HCT116 (cell line): ENCODE data around the gene TNFRSF1A. TPM values are rescaled to one million over a fixed set of nuclear protein-coding genes. Genes with fewer than 3 reads are reported as not detected.

Experiments
- ATAC-seq: fragments of 200-7000 bp; cut with Tn5 transposase; 2 replicates; pipeline ENCODE4 v1.9.1; 2020; ENCODE audit warnings: mild to moderate bottlenecking, moderate library complexity
- BruUV-seq: library from RNA; stranded (reverse); fragments of 400-500 nt; replicated peaks from 2 replicates; lab custom pipeline; 2021; lab: Mats Ljungman, UMichigan
- CTCF ChIA-PET: fragments of 300-600 bp; sonication (Branson Sonifier 250); formaldehyde crosslinking; loops from one replicate; lab custom pipeline; 2021; ENCODE audit warnings: antibody characterized with exemption; lab: Charles Lee
- POLR2A ChIA-PET: fragments of 300-600, 350-600 bp; sonication (Branson Sonifier 250); formaldehyde crosslinking; loops from one replicate; lab custom pipeline; 2021; ENCODE audit warnings: antibody characterized with exemption; lab: Charles Lee
- RAD21 ChIA-PET, 2 experiments: fragments of 300-600 bp; sonication (Branson Sonifier 250); formaldehyde crosslinking; loops; one replicate each; lab custom pipeline; 2023; ENCODE audit warnings: low total read pairs in 2 of 2; ENCODE audit not compliant: uncharacterized antibody in 2 of 2, unreplicated experiment in 2 of 2, low non-redundant PET in 1 of 2; lab: Charles Lee
- DNase-seq: peaks from one replicate; pipeline ENCODE4 v3.0.0-alpha.2; 2010; ENCODE audit warnings: low read depth, low spot score
- H2AFZ ChIP-seq: fragments of 200-600 bp; shearing (Covaris generic), sonication (generic); 2 replicates; pipeline ENCODE4 v1.6.1; 2017; ENCODE audit warnings: low read depth, mixed run types, mixed read lengths, antibody characterized with exemption, low read length; ENCODE audit not compliant: poor library complexity, severe bottlenecking
- H3K27ac ChIP-seq: 2 replicates; pipeline ENCODE4 v1.5.1; 2012; ENCODE audit warnings: low read depth, low read length
- H3K27me3 ChIP-seq: fragments of 200-600 bp; sonication (generic); 2 replicates; pipeline ENCODE4 v1.6.1; 2016; ENCODE audit warnings: mixed run types, low read length, mixed read lengths; ENCODE audit not compliant: insufficient read depth
- H3K36me3 ChIP-seq, 2 experiments: fragments of 200-500 bp in 1 of 2; fragments of 200-600 bp in 1 of 2; sonication (Bioruptor generic) in 1 of 2; sonication (generic) in 1 of 2; 2 replicates each; pipeline versions ENCODE4 v1.5.1 to v1.6.1; 2014 to 2016; ENCODE audit warnings: low read length in 2 of 2, inconsistent platforms in 1 of 2, mixed read lengths in 1 of 2, mixed run types in 1 of 2; ENCODE audit not compliant: insufficient read depth in 2 of 2, control insufficient read depth in 1 of 2
- H3K4me1 ChIP-seq, 2 experiments: fragments of 200-600 bp in 1 of 2; sonication (generic) in 1 of 2; 2 replicates each; pipeline versions ENCODE4 v1.5.1 to v1.6.1; 2012 to 2017; ENCODE audit warnings: low read length in 2 of 2, inconsistent platforms in 1 of 2, mild to moderate bottlenecking in 1 of 2, mixed read lengths in 1 of 2, mixed run types in 1 of 2, moderate library complexity in 1 of 2; ENCODE audit not compliant: insufficient read depth in 2 of 2, control insufficient read depth in 1 of 2
- H3K4me2 ChIP-seq: fragments of 200-600 bp; sonication (generic); 2 replicates; pipeline ENCODE4 v1.6.1; 2017; ENCODE audit warnings: mixed run types, low read length, mixed read lengths
- H3K4me3 ChIP-seq, 2 experiments: fragments of 200-600 bp in 1 of 2; sonication (generic) in 1 of 2; replicated peaks in 1 of 2; 2 replicates each; pipeline ENCODE4 v1.5.1; 2011 to 2016; ENCODE audit warnings: low read length in 2 of 2, control low read depth in 1 of 2, low read depth in 1 of 2, mild to moderate bottlenecking in 1 of 2, mixed read lengths in 1 of 2, mixed run types in 1 of 2
- H3K79me2 ChIP-seq: fragments of 200-600 bp; sonication (generic); 2 replicates; pipeline ENCODE4 v1.6.1; 2017; ENCODE audit warnings: mild to moderate bottlenecking, mixed run types, low read length, moderate library complexity, mixed read lengths; ENCODE audit not compliant: insufficient read depth
- H3K9ac ChIP-seq: fragments of 200-600 bp; sonication (generic); 2 replicates; pipeline ENCODE4 v1.6.1; 2016; ENCODE audit warnings: low read length, mixed read lengths
- H3K9me2 ChIP-seq: fragments of 200-600 bp; sonication (generic), shearing (Covaris generic); 2 replicates; pipeline ENCODE4 v1.6.1; 2017; ENCODE audit warnings: mixed run types, mild to moderate bottlenecking, moderate library complexity; ENCODE audit not compliant: insufficient read depth
- H3K9me3 ChIP-seq, 2 experiments: fragments of 200-500 bp in 1 of 2; fragments of 200-600 bp in 1 of 2; sonication (Bioruptor generic) in 1 of 2; sonication (generic) in 1 of 2; 2 replicates each; pipeline ENCODE4 v1.6.1; 2014 to 2017; ENCODE audit warnings: low read length in 2 of 2, mixed read lengths in 2 of 2, inconsistent platforms in 1 of 2, low read depth in 1 of 2, mild to moderate bottlenecking in 1 of 2, mixed run types in 1 of 2, moderate library complexity in 1 of 2; ENCODE audit not compliant: control insufficient read depth in 1 of 2, insufficient read depth in 1 of 2
- H4K20me1 ChIP-seq: fragments of 200-600 bp; sonication (generic), shearing (Covaris generic); 2 replicates; pipeline ENCODE4 v1.6.1; 2017; ENCODE audit warnings: mixed run types, mild to moderate bottlenecking, moderate library complexity; ENCODE audit not compliant: insufficient read depth
- CBX3 ChIP-seq: IDR thresholded peaks from 2 replicates; pipeline ENCODE4 v1.6.1; 2012; ENCODE audit warnings: low read depth
- CEBPB ChIP-seq: IDR thresholded peaks from 2 replicates; pipeline ENCODE4 v1.6.1; 2012; ENCODE audit warnings: low read depth
- EGR1 ChIP-seq: IDR thresholded peaks from 2 replicates; pipeline ENCODE4 v1.6.1; 2012; ENCODE audit warnings: low read depth
- ELF1 ChIP-seq: IDR thresholded peaks from 2 replicates; pipeline ENCODE4 v1.6.1; 2012; ENCODE audit warnings: low read depth, borderline replicate concordance
- EZH2 ChIP-seq: fragments of 200-600 bp; sonication (generic); IDR thresholded peaks from 2 replicates; pipeline ENCODE4 v1.6.1; 2017; ENCODE audit warnings: antibody characterized with exemption, mixed run types
- EZH2phosphoT487 ChIP-seq: fragments of 200-600 bp; IDR thresholded peaks from 2 replicates; pipeline ENCODE4 v1.6.1; 2018; ENCODE audit warnings: antibody characterized with exemption, borderline replicate concordance
- FOSL1 ChIP-seq: IDR thresholded peaks from 2 replicates; pipeline ENCODE4 v1.6.1; 2012; ENCODE audit warnings: low read depth
- JUND ChIP-seq: IDR thresholded peaks from 2 replicates; pipeline ENCODE4 v1.6.1; 2012
- POLR2A ChIP-seq: IDR thresholded peaks from 2 replicates; pipeline ENCODE4 v1.7.0; 2011; ENCODE audit warnings: borderline replicate concordance; ENCODE audit not compliant: insufficient read depth, insufficient read length; ENCODE audit errors: extremely low read depth
- POLR2AphosphoS5 ChIP-seq: IDR thresholded peaks from 2 replicates; pipeline ENCODE4 v1.6.1; 2011; ENCODE audit warnings: mild to moderate bottlenecking, low read depth, low read length, moderate library complexity
- RAD21 ChIP-seq: IDR thresholded peaks from 2 replicates; pipeline ENCODE4 v1.6.1; 2012; ENCODE audit warnings: low read depth, mild to moderate bottlenecking
- SIN3A ChIP-seq: IDR thresholded peaks from 2 replicates; pipeline ENCODE4 v1.6.1; 2012; ENCODE audit warnings: low read depth
- SP1 ChIP-seq: IDR thresholded peaks from 2 replicates; pipeline ENCODE4 v1.6.1; 2012; ENCODE audit warnings: low read depth
- SRF ChIP-seq: IDR thresholded peaks from 2 replicates; pipeline ENCODE4 v1.6.1; 2012; ENCODE audit warnings: low read depth
- TCF7L2 ChIP-seq: IDR thresholded peaks from 2 replicates; pipeline ENCODE4 v1.7.0; 2011; ENCODE audit warnings: borderline replicate concordance, inconsistent platforms; ENCODE audit not compliant: insufficient read depth, insufficient read length; ENCODE audit errors: extremely low read depth
- YY1 ChIP-seq: IDR thresholded peaks from 2 replicates; pipeline ENCODE4 v1.6.1; 2011; ENCODE audit warnings: low read length, low read depth, moderate library complexity, mild to moderate bottlenecking; ENCODE audit not compliant: insufficient replicate concordance; ENCODE audit errors: extremely low read depth
- ZFX ChIP-seq: fragments of 450-650 bp; IDR thresholded peaks from 2 replicates; pipeline ENCODE4 v1.6.1; 2017
- ZNF274 ChIP-seq: fragments of 200-500 bp; sonication (Bioruptor generic); IDR thresholded peaks from 2 replicates; pipeline ENCODE4 v1.6.1; 2014; ENCODE audit warnings: mild to moderate bottlenecking, low read depth, low read length, inconsistent platforms
- intact Hi-C: fragments of 100-400 bp; cut with micrococcal nuclease; formaldehyde crosslinking; loops from 2 replicates; pipeline ENCODE4 v1.10.0; 2022
- total RNA-seq: library from RNA; stranded (reverse); gene quantifications from one replicate; pipeline ENCODE4 v1.2.1, GENCODE V29; 2021; ENCODE audit not compliant: unreplicated experiment
- TF ChIP-seq, protein P1 (sequence below), 3 experiments: fragments of 200-600 bp in 1 of 3; sonication (generic) in 1 of 3; IDR thresholded peaks in 2 of 3; conservative IDR thresholded peaks in 1 of 3; 2 replicates each; pipeline ENCODE4 v1.5.1; 2012 to 2017; ENCODE audit warnings: low read depth in 2 of 3, low read length in 2 of 3, antibody characterized with exemption in 1 of 3, borderline replicate concordance in 1 of 3, control low read depth in 1 of 3, mild to moderate bottlenecking in 1 of 3, mixed read lengths in 1 of 3, mixed run types in 1 of 3, moderate library complexity in 1 of 3; ENCODE audit not compliant: insufficient read depth in 1 of 3
- TF ChIP-seq, protein P2 (sequence below): IDR thresholded peaks from 2 replicates; pipeline ENCODE4 v1.6.1; 2012
- TF ChIP-seq, protein P3 (sequence below): IDR thresholded peaks from 2 replicates; pipeline ENCODE4 v1.6.1; 2012; ENCODE audit warnings: low read depth
- TF ChIP-seq, protein P4 (sequence below): IDR thresholded peaks from 2 replicates; pipeline ENCODE4 v1.6.1; 2012

The TNFRSF1A gene
- total RNA-seq, 1 experiment from 2014 or later: 129 TPM

DNA sequence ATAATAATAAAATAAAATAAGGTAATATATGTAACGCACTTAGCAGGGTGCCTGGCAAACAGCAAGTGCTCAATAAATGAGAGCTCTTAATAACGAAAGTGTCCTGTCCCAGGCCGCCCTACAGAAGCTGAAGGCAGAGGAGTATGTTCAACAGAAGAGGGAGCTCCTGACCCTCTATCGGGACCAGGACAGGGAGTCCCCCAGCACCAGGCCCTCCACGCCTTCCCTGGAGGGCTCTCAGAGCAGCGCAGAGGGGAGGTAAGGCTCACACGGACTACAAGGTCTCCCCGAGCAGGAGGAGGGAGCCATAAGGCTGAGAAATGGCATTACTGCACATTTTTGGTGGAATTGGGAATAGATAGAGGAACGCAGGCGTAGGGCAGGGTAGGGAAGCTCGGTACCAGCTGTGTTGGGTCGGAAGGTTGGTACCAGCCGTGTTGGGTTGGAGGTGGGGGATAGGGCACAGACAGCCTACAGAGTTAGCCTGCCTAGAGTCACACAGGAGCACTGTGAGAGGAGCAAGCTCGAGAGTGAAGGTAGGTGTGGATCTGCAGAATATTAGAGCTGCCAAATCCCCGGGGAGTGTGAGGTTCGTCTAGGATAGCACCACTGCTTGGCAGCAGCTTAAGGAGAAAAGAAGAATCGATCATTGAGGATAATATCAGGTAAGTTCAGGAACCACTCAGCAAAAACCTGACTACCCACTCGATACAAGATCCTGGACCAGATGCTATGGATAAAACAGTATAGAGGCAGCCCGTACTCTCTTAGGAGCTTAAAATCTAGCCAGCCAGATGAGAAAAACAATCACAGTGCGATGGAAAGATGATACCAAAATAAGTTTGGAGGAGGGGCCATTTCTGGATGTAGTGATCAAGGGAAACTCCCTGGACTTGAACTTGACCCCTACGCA is 15.3 kb downstream of the TNFRSF1A start:
- ChIA-PET CTCF (interaction anchor here (0.7 to 2.0 kb wide), 14 partner anchors 9 to 259 kb away, joined by 3 to 28 read pairs (median 4); partner anchors contain the start of genes SCNN1A and VAMP1), RAD21 (interaction anchor here (0.9 to 1.2 kb wide), 3 partner anchors 29 to 139 kb away, joined by 3 to 4 read pairs (median 3); partner anchors contain the start of gene SCNN1A (in 1 of the 2)), POLR2A (interaction anchor here (0.6 to 2.4 kb wide), 9 partner anchors 10 to 208 kb away, joined by 3 to 24 read pairs (median 4); partner anchors contain the start of genes GAPDH and VAMP1)
- Histone ChIP-seq H2AFZ (no peak overlapping the region), H3K9me3 (no peaks in the 10 kb centered on the region), H3K9ac (no peak overlapping the region), H3K79me2 (0 out of 2 replicates have a peak, but pooled peaks cover 6% of the 10 kb centered on the region), H3K9me2 (no peaks in the 10 kb centered on the region), H3K36me3 (peaks cover 23 to 30% of the 10 kb centered on the region in 2 experiments), H3K27me3 (no peaks in the 10 kb centered on the region), H3K4me1 (peaks cover 12 to 37% of the 10 kb centered on the region in 2 experiments), H3K27ac (no peak overlapping the region), H4K20me1 (no peaks in the 10 kb centered on the region), H3K4me2 (no peak overlapping the region), H3K4me3 (no peak overlapping the region)
- BruUV-seq: no TSS peak
- intact Hi-C loops: no loop called here
- ATAC-seq: peak; percentile 70
- TF ChIP-seq, protein P1, sequence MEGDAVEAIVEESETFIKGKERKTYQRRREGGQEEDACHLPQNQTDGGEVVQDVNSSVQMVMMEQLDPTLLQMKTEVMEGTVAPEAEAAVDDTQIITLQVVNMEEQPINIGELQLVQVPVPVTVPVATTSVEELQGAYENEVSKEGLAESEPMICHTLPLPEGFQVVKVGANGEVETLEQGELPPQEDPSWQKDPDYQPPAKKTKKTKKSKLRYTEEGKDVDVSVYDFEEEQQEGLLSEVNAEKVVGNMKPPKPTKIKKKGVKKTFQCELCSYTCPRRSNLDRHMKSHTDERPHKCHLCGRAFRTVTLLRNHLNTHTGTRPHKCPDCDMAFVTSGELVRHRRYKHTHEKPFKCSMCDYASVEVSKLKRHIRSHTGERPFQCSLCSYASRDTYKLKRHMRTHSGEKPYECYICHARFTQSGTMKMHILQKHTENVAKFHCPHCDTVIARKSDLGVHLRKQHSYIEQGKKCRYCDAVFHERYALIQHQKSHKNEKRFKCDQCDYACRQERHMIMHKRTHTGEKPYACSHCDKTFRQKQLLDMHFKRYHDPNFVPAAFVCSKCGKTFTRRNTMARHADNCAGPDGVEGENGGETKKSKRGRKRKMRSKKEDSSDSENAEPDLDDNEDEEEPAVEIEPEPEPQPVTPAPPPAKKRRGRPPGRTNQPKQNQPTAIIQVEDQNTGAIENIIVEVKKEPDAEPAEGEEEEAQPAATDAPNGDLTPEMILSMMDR (IDR thresholded peaks at IDR 0.05 in 2 of 3, conservative IDR thresholded peaks at IDR 0.05 in 1 of 3; ENCODE audit: borderline replicate concordance in 1 of 3, insufficient read depth in 1 of 3, low read depth in 2 of 3, low read length in 2 of 3): peak; percentile 31 to 54 (median 42); a peak in 5 of 6 replicates
- TF ChIP-seq SIN3A (no peak), SRF (no peak), YY1 (no peak), SP1 (no peak), FOSL1 (no peak), EGR1 (no peak), ZNF274 (no peak), EZH2 (no peak), POLR2AphosphoS5 (peak; percentile 44; the same call in 1 of the 2 replicates), RAD21 (peak; percentile 77), POLR2A (no peak), CBX3 (no peak), EZH2phosphoT487 (no peak), JUND (no peak), TCF7L2 (no peak), CEBPB (no peak), ELF1 (no peak), ZFX (no peak)
- TF ChIP-seq, protein P2, sequence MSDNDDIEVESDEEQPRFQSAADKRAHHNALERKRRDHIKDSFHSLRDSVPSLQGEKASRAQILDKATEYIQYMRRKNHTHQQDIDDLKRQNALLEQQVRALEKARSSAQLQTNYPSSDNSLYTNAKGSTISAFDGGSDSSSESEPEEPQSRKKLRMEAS: no peak; the same call in 1 of the 2 replicates
- TF ChIP-seq, protein P3, sequence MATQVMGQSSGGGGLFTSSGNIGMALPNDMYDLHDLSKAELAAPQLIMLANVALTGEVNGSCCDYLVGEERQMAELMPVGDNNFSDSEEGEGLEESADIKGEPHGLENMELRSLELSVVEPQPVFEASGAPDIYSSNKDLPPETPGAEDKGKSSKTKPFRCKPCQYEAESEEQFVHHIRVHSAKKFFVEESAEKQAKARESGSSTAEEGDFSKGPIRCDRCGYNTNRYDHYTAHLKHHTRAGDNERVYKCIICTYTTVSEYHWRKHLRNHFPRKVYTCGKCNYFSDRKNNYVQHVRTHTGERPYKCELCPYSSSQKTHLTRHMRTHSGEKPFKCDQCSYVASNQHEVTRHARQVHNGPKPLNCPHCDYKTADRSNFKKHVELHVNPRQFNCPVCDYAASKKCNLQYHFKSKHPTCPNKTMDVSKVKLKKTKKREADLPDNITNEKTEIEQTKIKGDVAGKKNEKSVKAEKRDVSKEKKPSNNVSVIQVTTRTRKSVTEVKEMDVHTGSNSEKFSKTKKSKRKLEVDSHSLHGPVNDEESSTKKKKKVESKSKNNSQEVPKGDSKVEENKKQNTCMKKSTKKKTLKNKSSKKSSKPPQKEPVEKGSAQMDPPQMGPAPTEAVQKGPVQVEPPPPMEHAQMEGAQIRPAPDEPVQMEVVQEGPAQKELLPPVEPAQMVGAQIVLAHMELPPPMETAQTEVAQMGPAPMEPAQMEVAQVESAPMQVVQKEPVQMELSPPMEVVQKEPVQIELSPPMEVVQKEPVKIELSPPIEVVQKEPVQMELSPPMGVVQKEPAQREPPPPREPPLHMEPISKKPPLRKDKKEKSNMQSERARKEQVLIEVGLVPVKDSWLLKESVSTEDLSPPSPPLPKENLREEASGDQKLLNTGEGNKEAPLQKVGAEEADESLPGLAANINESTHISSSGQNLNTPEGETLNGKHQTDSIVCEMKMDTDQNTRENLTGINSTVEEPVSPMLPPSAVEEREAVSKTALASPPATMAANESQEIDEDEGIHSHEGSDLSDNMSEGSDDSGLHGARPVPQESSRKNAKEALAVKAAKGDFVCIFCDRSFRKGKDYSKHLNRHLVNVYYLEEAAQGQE: no peak
- TF ChIP-seq, protein P4, sequence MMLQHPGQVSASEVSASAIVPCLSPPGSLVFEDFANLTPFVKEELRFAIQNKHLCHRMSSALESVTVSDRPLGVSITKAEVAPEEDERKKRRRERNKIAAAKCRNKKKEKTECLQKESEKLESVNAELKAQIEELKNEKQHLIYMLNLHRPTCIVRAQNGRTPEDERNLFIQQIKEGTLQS: no peak
- DNase-seq: no peak
